OCI-LY1 (cell line): ENCODE data around the gene KBTBD8.

Source experiments
- CTCF ChIP-seq: fragments of 200-600 bp; sonication (generic), shearing (Covaris generic); IDR thresholded peaks from 2 replicates; pipeline ENCODE4 v1.5.1; 2017; ENCODE audit warnings: mild to moderate bottlenecking, antibody characterized with exemption, low read length, moderate library complexity, mixed read lengths
- EZH2 ChIP-seq: fragments of 200-600 bp; sonication (generic), shearing (Covaris generic); IDR thresholded peaks from 2 replicates; pipeline ENCODE4 v1.8.0; 2017; ENCODE audit warnings: borderline replicate concordance, mixed run types, mild to moderate bottlenecking, antibody characterized with exemption, low read length, moderate library complexity, mixed read lengths

- TF ChIP-seq CTCF = no peak
- no peak for TF ChIP-seq EZH2
Measured at GRCh38 chr3:67017211-67017610, 19.1 kb downstream of the KBTBD8 start.
